Neural cell (in vitro differentiated cells): Measurements from ENCODE around the gene C19orf33. TPM values are rescaled to one million over a fixed set of nuclear protein-coding genes. Genes with fewer than 3 reads are reported as not detected.

Experiments
- H2AFZ ChIP-seq: fragments of 200-600, 300-800 bp; sonication (generic), shearing (Covaris generic); 2 replicates; pipeline ENCODE4 v1.6.0; 2014; ENCODE audit warnings: low read depth, mild to moderate bottlenecking, antibody characterized with exemption, low read length, moderate library complexity
- H3F3A ChIP-seq: fragments of 200-600 bp; shearing (Covaris generic); 2 replicates; pipeline ENCODE4 v1.6.1; 2016; ENCODE audit warnings: mild to moderate bottlenecking, moderate library complexity, mixed read lengths, antibody characterized with exemption, low read length; ENCODE audit not compliant: insufficient read depth, poor library complexity, severe bottlenecking
- H3K27ac ChIP-seq: fragments of 200-600, 300-800 bp; sonication (generic), shearing (Covaris generic); 2 replicates; pipeline ENCODE4 v1.5.1; 2014; ENCODE audit warnings: mild to moderate bottlenecking, low read length, moderate library complexity
- H3K27me3 ChIP-seq: fragments of 300-800, 200-600 bp; sonication (generic), shearing (Covaris generic); 2 replicates; pipeline ENCODE4 v1.6.0; 2014; ENCODE audit warnings: mild to moderate bottlenecking, low read depth, low read length, moderate library complexity; ENCODE audit not compliant: insufficient read depth
- H3K36me3 ChIP-seq: fragments of 300-800, 200-600 bp; sonication (generic), shearing (Covaris generic); 2 replicates; pipeline ENCODE4 v1.5.1; 2014; ENCODE audit warnings: mild to moderate bottlenecking, antibody characterized with exemption, low read length, moderate library complexity; ENCODE audit not compliant: insufficient read depth
- H3K4me2 ChIP-seq: fragments of 300-800, 200-600 bp; sonication (generic), shearing (Covaris generic); 2 replicates; pipeline ENCODE4 v1.6.0; 2014; ENCODE audit warnings: mild to moderate bottlenecking, low read length
- H3K4me3 ChIP-seq: fragments of 300-800, 200-600 bp; sonication (generic), shearing (Covaris generic); 2 replicates; pipeline ENCODE4 v1.5.1; 2014; ENCODE audit warnings: mild to moderate bottlenecking, low read length, moderate library complexity
- H3K79me2 ChIP-seq: fragments of 200-600 bp; shearing (Covaris generic); replicated peaks from 2 replicates; pipeline ENCODE4 v1.6.0; 2014; ENCODE audit warnings: mild to moderate bottlenecking, low read length, moderate library complexity; ENCODE audit not compliant: insufficient read depth
- H3K9ac ChIP-seq: fragments of 300-800, 200-600 bp; sonication (generic), shearing (Covaris generic); 2 replicates; pipeline ENCODE4 v1.6.1; 2016; ENCODE audit warnings: mild to moderate bottlenecking, low read length, mixed read lengths
- H3K9me2 ChIP-seq: fragments of 200-600 bp; shearing (Covaris generic); 2 replicates; pipeline ENCODE4 v1.6.1; 2016; ENCODE audit warnings: mild to moderate bottlenecking, low read length, mixed read lengths; ENCODE audit not compliant: insufficient read depth
- H3K9me3 ChIP-seq: fragments of 200-600, 300-800 bp; sonication (generic), shearing (Covaris generic); 2 replicates; pipeline ENCODE4 v1.6.1; 2016; ENCODE audit warnings: mild to moderate bottlenecking, mixed run types, low read length, moderate library complexity, mixed read lengths
- H4K20me1 ChIP-seq: fragments of 200-600 bp; shearing (Covaris generic); 2 replicates; pipeline ENCODE4 v1.6.1; 2016; ENCODE audit warnings: mild to moderate bottlenecking, mixed run types; ENCODE audit not compliant: insufficient read depth
- EP300 ChIP-seq: fragments of 450-650 bp; conservative IDR thresholded peaks from 2 replicates; pipeline ENCODE4 v1.6.1; 2014; ENCODE audit warnings: antibody characterized with exemption, mild to moderate bottlenecking, moderate library complexity; ENCODE audit not compliant: poor library complexity, severe bottlenecking
- EZH2 ChIP-seq: fragments of 200-600, 300-800 bp; shearing (Covaris generic), sonication (generic); IDR thresholded peaks from 2 replicates; pipeline ENCODE4 v1.6.1; 2014; ENCODE audit warnings: antibody characterized with exemption, low read length, borderline replicate concordance, mild to moderate bottlenecking; ENCODE audit not compliant: insufficient read depth, poor library complexity, severe bottlenecking
- MXI1 ChIP-seq: fragments of 450-650 bp; conservative IDR thresholded peaks from 2 replicates; pipeline ENCODE4 v1.6.1; 2014; ENCODE audit warnings: antibody characterized with exemption, mild to moderate bottlenecking; ENCODE audit not compliant: poor library complexity, severe bottlenecking
- POLR2AphosphoS5 ChIP-seq: IDR thresholded peaks from 2 replicates; pipeline ENCODE4 v1.6.1; 2012
- RAD21 ChIP-seq: fragments of 450-650 bp; conservative IDR thresholded peaks from 2 replicates; pipeline ENCODE4 v1.6.1; 2014; ENCODE audit warnings: antibody characterized with exemption, mild to moderate bottlenecking, moderate library complexity
- SMC3 ChIP-seq: fragments of 450-650 bp; conservative IDR thresholded peaks from 2 replicates; pipeline ENCODE4 v1.6.1; 2014; ENCODE audit warnings: antibody characterized with exemption, mild to moderate bottlenecking, moderate library complexity; ENCODE audit not compliant: poor library complexity
- TAF1 ChIP-seq: IDR thresholded peaks from 2 replicates; pipeline ENCODE4 v1.6.1; 2012; ENCODE audit warnings: low read depth
- polyA plus RNA-seq: library from polyadenylated mRNA; depleted of rRNA; stranded (reverse); fragments of >200 nt; gene quantifications from 2 replicates; pipeline ENCODE4 v1.2.3, GENCODE V29; 2014
- TF ChIP-seq, protein P1 (sequence below): IDR thresholded peaks from 2 replicates; pipeline ENCODE4 v1.6.1; 2012; ENCODE audit warnings: borderline replicate concordance
- TF ChIP-seq, protein P2 (sequence below): fragments of 450-650 bp; IDR thresholded peaks from 2 replicates; pipeline ENCODE4 v1.5.1; 2014; ENCODE audit warnings: antibody characterized with exemption, mild to moderate bottlenecking, moderate library complexity; ENCODE audit not compliant: poor library complexity, severe bottlenecking

The C19orf33 gene
- polyA plus RNA-seq, 1 donor from 2014 or later: not detected

DNA sequence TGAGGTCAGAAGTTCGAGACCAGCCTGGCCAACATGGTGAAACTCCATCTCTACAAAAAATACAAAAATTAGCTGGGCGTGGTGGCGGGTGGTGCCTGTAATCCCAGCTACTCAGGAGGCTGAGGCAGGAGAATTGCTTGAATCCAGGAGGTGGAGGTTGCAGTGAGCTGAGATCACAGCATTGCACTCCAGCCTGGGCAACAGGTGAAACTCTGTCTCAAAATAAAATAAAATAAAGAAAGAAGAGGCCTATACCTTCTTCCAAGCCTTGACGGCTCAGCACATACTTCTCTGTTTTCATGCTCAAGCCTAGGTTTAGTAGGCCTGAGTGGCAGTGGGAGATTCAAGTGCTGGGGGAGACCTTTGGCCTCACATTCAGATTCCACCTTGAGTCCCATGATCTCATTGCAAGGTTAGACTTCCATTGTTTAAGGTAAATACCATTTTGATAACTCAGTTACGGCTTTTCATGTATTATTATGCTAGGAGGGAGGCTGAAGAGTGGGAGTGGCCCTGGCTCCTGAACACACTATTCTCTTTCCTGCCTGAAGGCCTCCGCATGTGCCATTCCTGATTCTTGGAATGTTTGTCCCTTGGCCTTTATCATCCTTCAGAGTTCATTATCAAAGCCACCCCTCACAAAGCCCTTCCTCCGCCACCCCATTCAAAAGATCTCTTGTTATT, 41.3 kb upstream of the C19orf33 start:
- Histone ChIP-seq H4K20me1 (no peaks in the 10 kb centered on the region), H2AFZ (no peak overlapping the region), H3K27ac (no peak overlapping the region), H3F3A (no peaks in the 10 kb centered on the region), H3K9ac (no peak overlapping the region), H3K4me3 (no peak overlapping the region), H3K36me3 (no peaks in the 10 kb centered on the region), H3K9me2 (no peaks in the 10 kb centered on the region), H3K27me3 (no peaks in the 10 kb centered on the region), H3K79me2 (no peaks in the 10 kb centered on the region), H3K9me3 (no peaks in the 10 kb centered on the region), H3K4me2 (no peak overlapping the region)
- TF ChIP-seq, protein P1, sequence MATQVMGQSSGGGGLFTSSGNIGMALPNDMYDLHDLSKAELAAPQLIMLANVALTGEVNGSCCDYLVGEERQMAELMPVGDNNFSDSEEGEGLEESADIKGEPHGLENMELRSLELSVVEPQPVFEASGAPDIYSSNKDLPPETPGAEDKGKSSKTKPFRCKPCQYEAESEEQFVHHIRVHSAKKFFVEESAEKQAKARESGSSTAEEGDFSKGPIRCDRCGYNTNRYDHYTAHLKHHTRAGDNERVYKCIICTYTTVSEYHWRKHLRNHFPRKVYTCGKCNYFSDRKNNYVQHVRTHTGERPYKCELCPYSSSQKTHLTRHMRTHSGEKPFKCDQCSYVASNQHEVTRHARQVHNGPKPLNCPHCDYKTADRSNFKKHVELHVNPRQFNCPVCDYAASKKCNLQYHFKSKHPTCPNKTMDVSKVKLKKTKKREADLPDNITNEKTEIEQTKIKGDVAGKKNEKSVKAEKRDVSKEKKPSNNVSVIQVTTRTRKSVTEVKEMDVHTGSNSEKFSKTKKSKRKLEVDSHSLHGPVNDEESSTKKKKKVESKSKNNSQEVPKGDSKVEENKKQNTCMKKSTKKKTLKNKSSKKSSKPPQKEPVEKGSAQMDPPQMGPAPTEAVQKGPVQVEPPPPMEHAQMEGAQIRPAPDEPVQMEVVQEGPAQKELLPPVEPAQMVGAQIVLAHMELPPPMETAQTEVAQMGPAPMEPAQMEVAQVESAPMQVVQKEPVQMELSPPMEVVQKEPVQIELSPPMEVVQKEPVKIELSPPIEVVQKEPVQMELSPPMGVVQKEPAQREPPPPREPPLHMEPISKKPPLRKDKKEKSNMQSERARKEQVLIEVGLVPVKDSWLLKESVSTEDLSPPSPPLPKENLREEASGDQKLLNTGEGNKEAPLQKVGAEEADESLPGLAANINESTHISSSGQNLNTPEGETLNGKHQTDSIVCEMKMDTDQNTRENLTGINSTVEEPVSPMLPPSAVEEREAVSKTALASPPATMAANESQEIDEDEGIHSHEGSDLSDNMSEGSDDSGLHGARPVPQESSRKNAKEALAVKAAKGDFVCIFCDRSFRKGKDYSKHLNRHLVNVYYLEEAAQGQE: no peak
- no peak for TF ChIP-seq TAF1
- no peak for TF ChIP-seq SMC3
- TF ChIP-seq, protein P2, sequence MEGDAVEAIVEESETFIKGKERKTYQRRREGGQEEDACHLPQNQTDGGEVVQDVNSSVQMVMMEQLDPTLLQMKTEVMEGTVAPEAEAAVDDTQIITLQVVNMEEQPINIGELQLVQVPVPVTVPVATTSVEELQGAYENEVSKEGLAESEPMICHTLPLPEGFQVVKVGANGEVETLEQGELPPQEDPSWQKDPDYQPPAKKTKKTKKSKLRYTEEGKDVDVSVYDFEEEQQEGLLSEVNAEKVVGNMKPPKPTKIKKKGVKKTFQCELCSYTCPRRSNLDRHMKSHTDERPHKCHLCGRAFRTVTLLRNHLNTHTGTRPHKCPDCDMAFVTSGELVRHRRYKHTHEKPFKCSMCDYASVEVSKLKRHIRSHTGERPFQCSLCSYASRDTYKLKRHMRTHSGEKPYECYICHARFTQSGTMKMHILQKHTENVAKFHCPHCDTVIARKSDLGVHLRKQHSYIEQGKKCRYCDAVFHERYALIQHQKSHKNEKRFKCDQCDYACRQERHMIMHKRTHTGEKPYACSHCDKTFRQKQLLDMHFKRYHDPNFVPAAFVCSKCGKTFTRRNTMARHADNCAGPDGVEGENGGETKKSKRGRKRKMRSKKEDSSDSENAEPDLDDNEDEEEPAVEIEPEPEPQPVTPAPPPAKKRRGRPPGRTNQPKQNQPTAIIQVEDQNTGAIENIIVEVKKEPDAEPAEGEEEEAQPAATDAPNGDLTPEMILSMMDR: no peak
- TF ChIP-seq POLR2AphosphoS5: no peak
- no peak for TF ChIP-seq MXI1
- no peak for TF ChIP-seq EP300
- no peak for TF ChIP-seq RAD21
- no peak for TF ChIP-seq EZH2

DNA sequence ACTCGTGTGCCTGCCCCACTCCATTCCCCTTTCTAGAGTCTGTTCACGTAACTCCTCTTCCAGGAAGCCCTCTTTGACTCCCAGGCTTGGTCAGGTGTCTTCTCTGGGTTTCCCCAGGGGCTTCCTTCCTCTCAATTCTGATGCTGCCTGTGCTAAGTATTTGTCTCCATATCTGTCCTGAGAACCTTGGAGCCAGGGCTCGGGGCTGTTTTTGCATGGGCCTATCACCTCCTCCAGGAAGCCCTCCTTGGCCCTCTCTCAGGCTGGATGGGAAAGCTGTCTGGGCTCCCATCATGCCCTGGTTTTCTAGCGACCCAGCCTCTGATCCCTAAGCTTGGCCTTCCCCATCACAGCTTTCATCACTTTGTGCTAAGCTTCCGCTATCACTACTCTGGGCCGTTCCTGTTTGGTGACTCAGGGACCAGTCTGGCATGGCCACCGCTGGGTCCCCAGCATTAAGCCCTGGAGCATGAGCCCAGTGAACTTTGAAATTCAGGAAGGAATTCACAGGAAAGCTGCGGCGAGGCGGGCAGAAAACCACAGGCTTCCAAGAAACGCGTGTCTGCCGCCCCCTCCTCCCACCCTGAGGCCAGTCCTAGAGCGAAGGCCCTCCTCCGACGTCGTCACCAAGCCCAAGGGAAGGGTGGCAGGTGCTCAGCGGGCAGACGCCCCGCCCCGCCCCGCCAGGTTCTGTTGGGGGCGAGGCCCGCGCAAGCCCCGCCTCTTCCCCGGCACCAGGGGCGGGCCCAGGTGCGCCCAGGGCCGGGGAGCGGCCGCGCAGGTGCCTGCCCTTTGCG, 40.2 kb upstream of the C19orf33 start:
- H3K36me3 ChIP-seq: no peaks in the 10 kb centered on the region
- peak overlapping the region; percentile 79 for H3K27ac ChIP-seq
- H3K4me3 ChIP-seq: peak overlapping the region; percentile 94
- H3K79me2 ChIP-seq: no peaks in the 10 kb centered on the region
- H3K27me3 ChIP-seq: no peaks in the 10 kb centered on the region
- peak overlapping the region; percentile 83 for H2AFZ ChIP-seq
- H3K9me3 ChIP-seq: no peaks in the 10 kb centered on the region
- H3K4me2 ChIP-seq: peak overlapping the region; percentile 66
- no peaks in the 10 kb centered on the region for H3K9me2 ChIP-seq
- H4K20me1 ChIP-seq: no peaks in the 10 kb centered on the region
- no peaks in the 10 kb centered on the region for H3F3A ChIP-seq
- peak overlapping the region; percentile 89 for H3K9ac ChIP-seq
- TF ChIP-seq RAD21 (no peak), EZH2 (no peak), POLR2AphosphoS5 (no peak), EP300 (no peak), MXI1 (no peak), SMC3 (no peak), TAF1 (no peak)
- TF ChIP-seq, protein P1: no peak
- TF ChIP-seq, protein P2: no peak
